RPMI8226 (cell line): ENCODE data around the gene LILRB4.

ENCODE experiments used
- DNase-seq: peaks from one replicate; pipeline ENCODE4 v3.0.0-alpha.2; 2015

LILRB4 gene

GRCh38 chr19:54650108-54650655 is 12.6 kb upstream of the LILRB4 start:
- no peak for DNase-seq

DNA sequence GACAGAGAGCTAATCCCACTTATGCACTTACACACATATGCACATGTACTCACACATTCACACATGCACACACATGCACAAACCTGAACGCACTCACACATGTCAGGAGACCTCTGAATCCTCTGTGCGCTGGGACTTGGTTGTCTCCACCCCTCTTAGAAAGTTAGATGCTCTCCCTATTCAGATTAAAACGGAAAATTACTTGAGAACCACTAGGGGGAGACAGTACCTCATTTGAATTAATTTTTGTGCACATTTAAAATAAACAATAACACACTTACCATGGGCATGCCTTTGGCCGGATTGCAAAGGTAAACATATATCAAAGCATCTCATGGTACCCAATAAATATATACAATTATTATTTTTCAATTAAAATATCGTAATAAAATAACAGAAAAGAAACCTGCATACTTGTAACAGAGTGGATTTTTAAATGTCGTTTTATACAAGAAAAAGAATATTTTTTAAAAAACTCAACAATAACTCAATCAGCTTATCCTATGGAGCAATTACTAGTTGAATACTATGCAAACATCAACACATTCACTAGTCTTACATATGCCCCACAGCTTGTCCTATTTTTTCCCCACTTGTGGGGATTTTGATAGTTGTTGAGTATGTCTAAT is 9.5 kb upstream of the LILRB4 start:
- peak; percentile 51 for DNase-seq

DNA sequence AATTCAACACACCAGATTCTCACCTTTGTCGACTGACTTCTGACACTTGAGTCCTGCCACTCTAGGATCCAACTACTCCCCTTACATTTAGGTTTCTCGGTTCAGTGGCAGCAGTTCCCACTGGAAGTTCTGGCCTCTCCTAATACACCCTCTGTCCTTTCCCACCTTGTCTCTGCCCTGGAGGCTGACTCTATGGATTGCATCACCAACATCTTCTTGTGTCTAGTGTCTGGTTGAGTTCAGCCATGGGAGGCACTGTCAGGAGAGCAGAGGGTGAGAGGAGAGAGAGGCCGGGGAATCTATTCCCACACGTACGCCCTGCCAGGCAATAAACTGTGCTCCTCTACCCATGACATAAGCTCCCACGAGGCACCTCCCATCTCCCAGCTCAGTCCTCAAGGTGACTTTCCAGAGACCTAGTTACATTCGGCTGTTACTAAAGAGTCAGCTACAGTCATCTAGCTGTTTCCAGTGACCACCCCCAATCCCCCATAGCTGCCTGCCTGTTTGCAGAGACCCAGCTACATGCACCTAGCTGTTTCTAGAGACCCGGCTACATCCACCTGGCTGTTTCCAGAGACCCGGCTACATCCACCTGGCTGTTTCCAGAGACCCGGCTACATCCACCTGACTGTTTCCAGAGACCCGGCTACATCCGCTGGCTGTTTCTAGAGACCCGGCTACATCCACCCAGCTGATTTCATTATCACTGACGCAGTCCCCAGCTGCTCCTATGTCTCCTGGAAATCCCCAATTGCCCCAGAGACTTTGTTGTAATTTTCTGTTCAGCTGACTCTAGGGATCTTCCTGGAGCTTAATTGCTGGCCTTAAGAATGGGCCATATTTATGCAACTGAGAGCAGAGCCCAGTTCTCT is 8.1 kb upstream of the LILRB4 start:
- peak; percentile 74 for DNase-seq

GRCh38 chr19:54659300-54659699 is 3.5 kb upstream of the LILRB4 start:
- no peak for DNase-seq

- DNase-seq = no peak
Measured at GRCh38 chr19:54660306-54660705, 2.5 kb upstream of the LILRB4 start.

GRCh38 chr19:54660964-54661363 is 1.8 kb upstream of the LILRB4 start:
- peak; percentile 54 for DNase-seq

GRCh38 chr19:54661846-54662481 is 821 bp upstream of the LILRB4 start:
- no peak for DNase-seq

- no peak for DNase-seq
Measured at GRCh38 chr19:54665530-54665929, 2.7 kb downstream of the LILRB4 start.

GRCh38 chr19:54667217-54667616 is 4.4 kb downstream of the LILRB4 start:
- DNase-seq = no peak

GRCh38 chr19:54668353-54668752 is 5.6 kb downstream of the LILRB4 start:
- DNase-seq = no peak

GRCh38 chr19:54670576-54671357 is 8.0 kb downstream of the LILRB4 start:
- peak; percentile 82 for DNase-seq

- DNase-seq = peak; percentile 76
Measured at GRCh38 chr19:54673222-54673621, 10.4 kb downstream of the LILRB4 start.

DNA sequence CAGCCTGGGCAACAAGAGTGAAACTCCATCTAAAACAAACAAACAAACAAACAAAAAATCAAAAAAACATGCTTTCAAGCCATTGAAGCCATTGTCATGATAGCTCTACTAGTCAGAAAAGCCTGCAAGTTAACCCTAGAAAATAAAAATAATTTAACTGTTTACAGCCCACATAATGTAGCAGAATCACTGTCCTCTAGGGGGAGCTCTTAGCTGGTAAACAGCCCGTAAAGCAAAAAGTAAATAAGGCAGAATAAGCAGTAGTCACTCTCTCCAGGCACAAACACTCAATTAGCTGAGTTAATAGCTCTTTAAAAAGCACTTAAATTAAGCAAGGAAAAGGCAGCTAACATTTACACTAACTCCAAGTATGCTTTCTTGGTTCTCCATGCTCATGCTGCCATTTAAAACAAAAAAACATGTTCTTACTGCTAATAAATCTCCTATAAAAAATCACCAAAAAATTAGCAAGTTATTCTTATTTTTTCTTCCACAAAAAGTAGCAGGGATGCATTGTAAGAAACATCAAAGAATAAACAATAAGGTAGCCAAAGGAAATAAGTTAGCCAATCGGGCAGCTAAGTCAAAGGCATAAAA is 11.3 kb downstream of the LILRB4 start:
- DNase-seq = peak; percentile 67

- peak; percentile 70 for DNase-seq
Measured at GRCh38 chr19:54676210-54676834, 13.5 kb downstream of the LILRB4 start.

DNA sequence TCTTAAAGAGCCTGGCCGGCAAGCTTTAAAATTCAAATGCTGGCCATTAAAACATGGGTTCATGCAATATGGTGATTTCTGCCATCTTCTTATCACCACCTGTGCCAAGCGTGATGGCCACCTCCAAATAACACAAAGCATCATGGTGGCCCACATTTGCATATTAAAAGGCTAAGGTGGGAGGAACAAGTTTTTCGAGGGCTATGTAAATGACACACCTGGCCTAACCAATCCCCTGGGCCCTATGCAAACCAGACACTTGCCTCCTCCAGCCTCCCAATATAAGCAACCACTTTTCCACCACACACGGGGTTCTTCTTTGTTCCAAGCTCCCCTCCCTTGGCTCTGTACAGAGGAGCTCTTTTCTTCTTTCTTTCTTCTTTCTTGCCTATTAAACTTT is 14.4 kb downstream of the LILRB4 start:
- no peak for DNase-seq

DNA sequence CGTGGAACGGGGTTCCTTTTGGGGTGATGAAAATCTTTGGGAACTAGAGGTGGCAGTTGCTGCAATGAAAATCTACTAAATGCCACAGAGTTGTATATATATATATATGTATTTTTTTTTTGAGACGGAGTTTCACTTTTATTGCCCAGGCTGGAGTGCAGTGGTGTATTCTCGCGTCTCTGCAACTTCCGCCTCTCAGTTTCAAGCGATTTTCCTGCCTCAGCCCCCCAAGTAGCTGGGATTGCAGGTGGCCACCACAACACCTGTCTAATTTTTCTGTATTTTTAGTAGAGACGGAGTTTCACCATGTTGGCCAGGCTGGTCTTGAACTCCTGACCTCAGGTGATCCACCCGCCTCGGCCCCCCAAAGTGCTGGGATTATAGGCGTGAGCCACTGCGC is 18.8 kb downstream of the LILRB4 start:
- peak; percentile 56 for DNase-seq

DNA sequence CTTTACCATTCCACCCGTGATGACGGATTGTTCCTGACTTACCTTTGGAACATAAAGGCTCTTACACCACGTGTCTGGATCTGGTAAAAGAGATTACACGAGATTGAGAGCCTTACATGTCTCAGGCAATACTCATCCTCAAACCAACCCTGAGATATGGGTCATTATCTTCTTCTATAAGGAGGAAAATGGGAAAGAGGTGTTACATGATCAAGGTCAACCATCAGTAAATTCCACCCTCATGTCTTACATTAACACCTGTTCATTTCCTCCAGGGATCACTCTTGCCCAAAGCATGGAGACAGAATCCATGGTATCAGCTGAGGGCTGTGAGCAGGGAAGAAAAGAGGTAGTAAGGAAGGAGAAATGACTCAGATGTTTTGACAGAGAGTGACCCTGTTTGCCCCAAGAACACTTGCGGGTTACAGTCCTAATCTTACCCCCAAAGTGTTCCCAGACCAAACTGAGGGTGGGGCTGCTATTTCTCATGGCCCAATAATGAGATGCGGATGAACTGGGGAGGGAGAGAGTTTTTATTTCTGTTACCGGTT is 19.6 kb downstream of the LILRB4 start:
- DNase-seq = no peak

- peak; percentile 76 for DNase-seq
Measured at GRCh38 chr19:54684527-54684926, 21.7 kb downstream of the LILRB4 start.

- no peak for DNase-seq
Measured at GRCh38 chr19:54691582-54692297, 29.0 kb downstream of the LILRB4 start.

DNA sequence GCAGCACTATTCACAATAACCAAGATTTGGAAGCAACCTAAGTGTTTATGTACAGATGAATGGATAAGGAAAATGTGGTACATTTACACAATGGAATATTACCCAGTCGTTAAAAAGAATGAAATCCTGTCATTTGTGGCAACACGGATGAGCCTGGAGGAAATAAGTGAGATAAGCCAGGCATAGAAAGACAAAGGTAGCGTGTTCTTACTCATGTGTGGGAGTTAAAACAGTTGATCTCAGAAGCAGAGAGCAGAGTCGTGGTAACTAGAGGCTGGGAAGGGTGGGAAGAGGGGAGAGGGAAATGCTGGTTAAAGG is 29.5 kb downstream of the LILRB4 start:
- no peak for DNase-seq

GRCh38 chr19:54694648-54695047 is 31.9 kb downstream of the LILRB4 start:
- no peak for DNase-seq
